GM12873 (cell line): ENCODE measurements around the gene HNRNPUL1.

Source experiments
- TF ChIP-seq, protein P1 (sequence below): IDR thresholded peaks from 2 replicates; pipeline ENCODE4 v1.5.1; 2012; ENCODE audit warnings: low read depth, mild to moderate bottlenecking, moderate library complexity, low read length, control low read depth; ENCODE audit not compliant: insufficient read depth; ENCODE audit errors: missing control alignments

The HNRNPUL1 gene

DNA sequence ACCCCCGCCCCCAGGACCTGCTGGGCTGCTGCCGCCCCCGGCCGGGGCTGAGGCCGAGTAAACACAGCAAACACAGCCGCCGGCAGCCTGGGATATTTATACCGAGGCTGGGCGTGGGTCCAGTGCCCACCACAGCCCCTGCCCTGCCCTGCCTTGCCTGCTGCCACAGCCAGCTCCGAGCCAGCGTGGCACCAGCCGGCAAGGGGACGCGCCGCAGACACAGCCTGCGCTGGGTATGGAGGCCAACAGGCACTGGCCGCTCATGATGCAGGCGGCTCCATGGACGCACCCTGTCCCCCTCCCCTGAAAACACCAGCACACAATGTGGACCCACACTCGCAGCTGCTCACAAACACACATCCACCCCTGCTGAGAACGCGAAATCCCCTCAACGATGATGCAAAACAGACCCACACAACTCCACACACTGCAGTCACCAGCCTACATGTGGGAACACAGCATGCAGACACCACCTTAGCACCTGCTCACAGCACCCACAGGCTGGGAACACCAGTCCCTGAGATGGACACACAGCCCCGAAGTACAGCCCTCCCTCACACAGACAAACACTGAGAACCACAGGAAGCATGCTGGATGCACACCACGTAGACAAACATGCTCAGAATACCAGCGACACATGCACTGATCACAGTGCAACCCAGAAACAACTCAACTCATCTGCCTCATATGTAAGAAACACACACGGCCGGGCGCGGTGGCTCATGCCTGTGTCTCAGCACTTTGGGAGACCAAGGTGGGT is 62.0 kb downstream of the HNRNPUL1 start:
- TF ChIP-seq, protein P1, sequence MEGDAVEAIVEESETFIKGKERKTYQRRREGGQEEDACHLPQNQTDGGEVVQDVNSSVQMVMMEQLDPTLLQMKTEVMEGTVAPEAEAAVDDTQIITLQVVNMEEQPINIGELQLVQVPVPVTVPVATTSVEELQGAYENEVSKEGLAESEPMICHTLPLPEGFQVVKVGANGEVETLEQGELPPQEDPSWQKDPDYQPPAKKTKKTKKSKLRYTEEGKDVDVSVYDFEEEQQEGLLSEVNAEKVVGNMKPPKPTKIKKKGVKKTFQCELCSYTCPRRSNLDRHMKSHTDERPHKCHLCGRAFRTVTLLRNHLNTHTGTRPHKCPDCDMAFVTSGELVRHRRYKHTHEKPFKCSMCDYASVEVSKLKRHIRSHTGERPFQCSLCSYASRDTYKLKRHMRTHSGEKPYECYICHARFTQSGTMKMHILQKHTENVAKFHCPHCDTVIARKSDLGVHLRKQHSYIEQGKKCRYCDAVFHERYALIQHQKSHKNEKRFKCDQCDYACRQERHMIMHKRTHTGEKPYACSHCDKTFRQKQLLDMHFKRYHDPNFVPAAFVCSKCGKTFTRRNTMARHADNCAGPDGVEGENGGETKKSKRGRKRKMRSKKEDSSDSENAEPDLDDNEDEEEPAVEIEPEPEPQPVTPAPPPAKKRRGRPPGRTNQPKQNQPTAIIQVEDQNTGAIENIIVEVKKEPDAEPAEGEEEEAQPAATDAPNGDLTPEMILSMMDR: no peak

DNA sequence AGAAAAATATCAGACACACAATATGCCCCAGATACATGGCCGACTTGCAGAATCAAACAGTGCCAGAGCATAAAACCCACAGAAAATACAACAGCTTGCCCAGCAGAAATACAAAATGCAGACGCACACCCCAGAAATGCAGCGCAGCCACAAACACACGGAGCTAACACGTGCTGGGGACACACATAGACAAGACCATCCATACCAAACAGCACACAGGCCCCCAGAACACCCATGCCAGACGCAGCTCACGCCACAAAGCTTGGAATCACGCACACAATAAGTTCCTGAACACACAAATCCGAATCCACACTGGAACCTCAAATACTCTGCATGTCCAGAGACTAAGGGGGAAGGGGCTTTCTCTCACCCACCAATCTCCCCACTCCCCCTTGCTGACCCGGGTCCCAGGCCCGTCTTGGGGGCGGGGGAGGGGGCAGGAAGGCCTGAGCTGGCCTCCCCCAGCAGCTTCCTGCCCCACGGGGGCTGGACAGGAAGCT is 63.0 kb downstream of the HNRNPUL1 start:
- TF ChIP-seq, protein P1: no peak

DNA sequence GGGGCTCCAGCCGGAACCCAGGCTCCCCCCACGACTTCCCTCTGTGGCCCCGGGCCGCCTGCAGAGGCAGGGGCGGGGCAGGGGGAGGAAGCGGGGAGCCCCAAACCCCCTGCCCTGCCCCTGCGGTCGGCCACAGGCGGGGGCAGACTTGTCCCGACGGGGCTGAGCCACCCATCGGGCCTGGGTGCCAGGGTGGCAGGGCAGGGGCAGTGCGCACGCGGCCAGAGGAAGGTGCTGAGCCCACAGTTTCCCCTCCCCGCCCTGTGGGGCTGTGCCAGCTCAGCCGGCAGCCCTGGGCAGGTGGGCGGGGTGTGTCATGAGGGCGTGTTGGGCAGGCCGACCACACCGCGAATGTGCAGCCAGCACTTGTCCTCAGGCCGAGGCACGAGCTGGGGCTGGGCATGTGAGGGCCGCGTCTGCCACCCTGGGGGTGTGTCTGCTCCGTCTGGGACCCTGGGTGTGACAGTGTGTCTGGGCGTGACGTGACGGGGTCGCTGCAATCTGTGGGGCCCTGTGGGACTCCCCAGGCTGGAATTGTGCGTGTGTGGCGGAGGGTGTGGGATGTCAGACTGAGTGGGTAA is 63.5 kb downstream of the HNRNPUL1 start:
- TF ChIP-seq, protein P1: no peak

- TF ChIP-seq, protein P1: no peak
Measured at GRCh38 chr19:41328157-41328841, 64.1 kb downstream of the HNRNPUL1 start.

DNA sequence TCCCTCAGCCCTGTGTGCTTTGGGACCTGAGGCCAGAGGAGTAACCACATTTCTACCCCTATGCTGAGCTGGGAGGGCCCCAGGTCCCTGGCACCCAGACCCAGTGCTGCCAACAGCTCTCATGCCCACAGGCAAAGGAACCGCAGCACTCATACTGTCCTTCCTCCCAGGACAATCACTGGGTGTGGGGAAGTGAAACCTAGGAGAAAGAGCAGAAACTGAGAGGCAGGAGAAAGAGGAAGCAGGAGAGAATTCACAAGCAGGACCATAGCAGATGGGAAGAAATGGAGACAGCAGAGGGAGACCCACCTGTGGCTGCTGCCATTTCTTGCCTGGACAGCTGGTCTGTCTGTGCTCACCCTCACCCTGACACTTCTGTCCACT is 64.7 kb downstream of the HNRNPUL1 start:
- TF ChIP-seq, protein P1: no peak

GRCh38 chr19:41330481-41330880 is 66.3 kb downstream of the HNRNPUL1 start:
- TF ChIP-seq, protein P1: no peak
